NCI-H187 treated with DMSO at 0.1 percent for 48 hours (cell line): ENCODE data around the gene DCST2.
"Not testable (repeated sequence)": the region's sequence is repeated elsewhere in the genome, so short reads cannot be mapped to it uniquely, and the experiment has no call there.

ENCODE experiments used
- DNase-seq: peaks from one replicate; lab custom pipeline; 2025; lab: John Stamatoyannopoulos, UW

DCST2 gene

DNA sequence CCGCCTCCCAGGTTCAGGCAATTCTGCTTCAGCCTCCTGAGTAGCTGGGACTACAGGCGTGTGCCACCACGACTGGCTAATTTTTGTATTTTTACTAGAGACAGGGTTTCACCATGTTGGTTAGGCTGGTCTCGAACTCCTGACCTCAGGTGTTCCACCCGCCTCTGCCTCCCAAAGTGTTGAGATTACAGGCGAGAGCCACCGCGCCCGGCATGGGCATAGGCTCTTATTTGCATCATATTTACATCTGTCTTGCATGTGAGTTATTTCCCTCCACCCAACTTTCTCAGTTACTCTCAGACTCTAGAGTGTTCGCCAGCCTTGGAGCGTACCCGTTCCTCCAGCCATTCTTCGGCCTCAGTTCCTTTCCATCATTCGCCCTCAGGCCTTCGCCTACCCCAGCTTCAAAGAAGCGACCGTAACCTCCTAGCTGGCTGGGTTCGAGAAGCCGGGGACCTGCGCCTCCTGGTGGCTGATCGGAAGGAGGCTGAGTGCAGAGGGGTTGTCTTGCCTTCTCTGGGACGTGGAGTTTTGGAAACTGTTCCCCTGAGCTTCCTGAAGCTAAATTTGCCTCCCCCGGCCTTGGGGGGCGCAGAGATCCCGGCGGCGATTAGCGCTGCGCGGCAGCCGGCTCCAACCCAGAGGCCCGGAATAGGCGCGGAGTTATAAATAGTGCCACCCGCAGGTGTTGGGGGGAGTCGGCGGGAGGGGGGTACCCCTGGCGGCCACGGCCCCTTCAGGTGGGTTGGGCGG, 34.6 kb downstream of the DCST2 start:
- DNase-seq, result no peak

- no peak for DNase-seq
These were observed 35.3 kb downstream of the DCST2 start for GRCh38 chr1:154998201-154998780.

DNA sequence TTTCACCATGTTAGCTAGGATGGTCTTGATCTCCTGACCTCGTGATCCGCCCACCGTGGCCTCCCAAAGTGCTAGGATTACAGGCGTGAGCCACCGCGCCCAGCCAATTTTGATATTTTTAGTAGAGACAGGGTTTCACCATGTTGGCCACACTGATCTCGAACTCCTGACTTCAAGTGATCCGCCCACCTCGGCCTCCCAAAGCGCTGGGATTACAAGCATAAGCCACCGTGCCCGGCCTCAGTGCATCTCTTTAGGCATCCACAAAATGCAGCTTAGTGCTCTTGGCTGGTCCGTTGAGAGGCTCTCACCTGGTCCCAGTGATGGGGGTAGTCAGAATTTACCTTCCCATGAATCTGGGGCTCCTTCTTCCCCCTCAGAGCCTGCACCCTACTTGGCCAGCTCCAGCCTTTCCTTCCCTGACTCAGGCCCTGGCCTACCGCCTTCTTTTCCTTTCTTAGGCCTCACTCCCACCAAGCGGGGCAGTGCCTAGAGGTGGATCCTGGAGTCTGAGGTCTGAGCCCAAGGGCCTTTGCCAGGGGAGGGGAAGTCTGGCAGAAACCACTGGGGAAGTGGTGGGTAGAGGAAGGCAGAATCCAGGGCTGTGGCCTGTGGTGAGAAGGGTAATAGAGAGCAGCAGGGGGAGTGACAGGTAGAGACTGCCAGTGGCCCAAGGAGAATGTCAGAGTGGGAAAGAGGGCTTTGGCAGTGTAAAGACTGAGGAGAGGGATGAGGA, 36.4 kb downstream of the DCST2 start:
- no peak for DNase-seq

GRCh38 chr1:154995301-154995983, 38.1 kb downstream of the DCST2 start:
- DNase-seq, result not testable (repeated sequence)

DNA sequence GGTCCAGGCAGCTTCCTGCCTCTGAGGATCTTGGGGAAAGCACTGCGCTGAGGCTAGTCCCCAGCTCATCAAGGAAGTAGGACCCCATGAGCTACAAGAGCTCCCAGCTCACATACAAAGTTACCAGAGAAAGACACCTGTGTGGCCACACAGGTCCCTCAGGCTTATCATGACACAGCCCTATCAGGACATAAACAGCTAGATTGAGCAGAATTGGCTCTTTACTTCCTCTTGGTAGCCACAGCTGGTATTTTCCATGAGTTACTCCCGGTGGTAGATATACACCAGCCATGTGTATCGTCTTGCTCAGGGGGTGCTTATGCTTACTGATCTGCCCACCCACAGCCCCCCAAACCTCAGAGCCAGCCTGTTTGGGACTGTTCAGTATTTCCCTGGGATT, 39.0 kb downstream of the DCST2 start:
- no peak for DNase-seq

GRCh38 chr1:154994269-154994587, 39.4 kb downstream of the DCST2 start:
- DNase-seq, result no peak

DNA sequence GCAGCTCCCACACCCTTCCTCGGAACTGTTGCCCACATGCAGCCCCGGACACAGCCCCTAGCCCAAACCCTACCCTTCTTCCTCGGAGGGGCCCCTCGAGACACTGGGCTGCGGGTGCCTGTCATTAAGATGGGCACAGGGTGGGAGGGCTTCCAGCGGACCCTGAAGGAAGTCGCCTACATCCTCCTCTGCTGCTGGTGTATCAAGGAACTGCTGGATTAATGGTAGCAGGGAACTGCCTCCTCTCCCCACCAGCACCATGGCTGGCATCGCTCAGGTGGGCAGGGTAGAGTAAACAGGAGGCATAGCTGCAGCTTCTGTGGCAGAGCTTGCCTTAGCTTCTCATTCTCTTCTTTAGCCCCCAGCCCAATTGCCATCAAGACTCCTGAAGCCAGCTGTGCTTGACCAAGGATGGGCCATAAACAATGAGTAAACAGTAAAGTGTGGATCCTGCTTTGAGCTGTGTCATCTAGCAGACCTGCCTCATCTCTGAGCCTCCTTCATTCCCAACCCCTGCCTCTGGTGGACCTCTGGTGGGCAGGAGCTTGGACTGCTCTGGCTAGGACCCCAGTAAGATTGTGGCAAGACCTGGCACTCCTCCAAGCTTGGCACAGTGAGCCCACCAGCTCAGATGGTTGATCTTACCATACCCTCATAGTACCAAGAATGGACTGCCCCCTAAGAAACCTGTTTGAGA, 39.9 kb downstream of the DCST2 start, which contains the start of gene LENEP:
TSS of gene LENEP (plus strand) at position 15 of the 697 bp plus-strand sequence. CDS start at position 37, 22 bp downstream.
- no peak for DNase-seq

DNA sequence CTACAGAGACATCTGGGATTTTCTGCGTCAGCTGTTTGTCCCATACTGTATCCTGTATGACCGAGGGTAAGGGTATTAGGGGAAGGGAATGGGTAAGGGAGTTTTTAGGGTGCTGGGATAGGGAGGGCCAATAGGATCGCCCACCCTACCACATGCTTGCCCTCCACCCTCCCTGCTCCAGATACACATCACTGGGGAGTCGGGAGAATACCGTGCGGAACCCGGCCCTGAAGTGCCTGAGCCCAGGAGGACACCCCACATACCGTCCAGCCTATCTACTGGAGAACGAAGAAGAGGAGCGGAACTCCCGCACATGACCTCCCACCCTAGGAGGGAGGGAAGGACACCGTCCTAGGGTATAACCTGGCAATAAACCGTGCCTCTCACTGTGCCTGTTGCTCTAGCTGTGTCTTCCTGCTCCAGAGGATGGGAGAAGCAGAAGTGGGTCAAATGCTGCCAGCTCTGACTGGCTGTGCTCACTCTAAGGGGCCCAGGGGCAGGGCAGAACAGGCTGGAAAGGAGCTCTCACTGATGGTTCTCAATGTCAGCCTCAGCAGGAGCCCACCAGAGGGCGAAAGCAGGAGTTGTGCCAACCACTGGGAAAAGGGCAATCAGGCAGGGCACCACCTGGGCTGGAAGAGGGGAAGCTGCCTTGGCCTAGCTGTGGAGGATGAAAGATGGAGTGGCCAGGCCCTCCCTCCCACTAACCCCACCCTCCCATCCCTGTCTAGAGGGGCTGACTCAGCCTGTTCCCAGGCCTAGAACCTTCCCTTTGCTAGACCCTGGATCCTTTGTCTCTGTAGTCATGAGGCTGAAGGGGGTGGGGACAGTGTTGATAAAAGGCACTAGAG, 40.6 kb downstream of the DCST2 start:
- no peak for DNase-seq

GRCh38 chr1:154990276-154990675, 43.3 kb downstream of the DCST2 start:
- no peak for DNase-seq

GRCh38 chr1:154989195-154989860, 44.3 kb downstream of the DCST2 start:
- no peak for DNase-seq

DNA sequence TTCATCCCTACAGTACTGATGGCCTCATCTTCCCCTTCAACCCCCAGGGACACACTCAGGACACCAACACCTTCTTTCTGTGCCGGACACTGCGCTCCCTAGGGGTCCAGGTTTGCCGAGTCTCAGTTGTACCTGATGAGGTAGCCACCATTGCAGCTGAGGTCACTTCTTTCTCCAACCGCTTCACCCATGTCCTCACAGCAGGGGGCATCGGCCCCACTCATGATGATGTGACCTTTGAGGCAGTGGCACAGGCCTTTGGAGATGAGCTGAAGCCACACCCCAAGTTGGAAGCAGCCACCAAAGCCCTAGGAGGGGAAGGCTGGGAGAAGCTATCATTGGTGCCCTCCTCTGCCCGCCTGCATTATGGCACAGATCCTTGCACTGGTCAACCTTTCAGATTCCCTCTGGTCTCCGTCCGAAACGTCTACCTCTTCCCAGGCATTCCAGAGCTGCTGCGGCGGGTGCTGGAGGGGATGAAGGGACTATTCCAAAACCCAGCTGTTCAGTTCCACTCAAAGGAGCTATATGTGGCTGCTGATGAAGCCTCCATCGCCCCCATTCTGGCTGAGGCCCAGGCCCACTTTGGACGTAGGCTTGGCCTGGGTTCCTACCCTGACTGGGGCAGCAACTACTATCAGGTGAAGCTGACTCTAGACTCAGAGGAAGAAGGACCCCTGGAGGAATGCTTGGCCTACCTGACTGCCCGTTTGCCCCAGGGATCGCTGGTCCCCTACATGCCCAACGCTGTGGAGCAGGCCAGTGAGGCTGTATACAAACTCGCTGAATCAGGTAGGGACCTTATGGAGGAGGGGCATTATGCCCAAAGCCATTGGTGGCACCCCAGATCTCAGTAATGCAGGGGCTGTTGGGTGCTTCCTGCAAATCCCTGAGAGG, 45.3 kb downstream of the DCST2 start:
- DNase-seq, result no peak

DNA sequence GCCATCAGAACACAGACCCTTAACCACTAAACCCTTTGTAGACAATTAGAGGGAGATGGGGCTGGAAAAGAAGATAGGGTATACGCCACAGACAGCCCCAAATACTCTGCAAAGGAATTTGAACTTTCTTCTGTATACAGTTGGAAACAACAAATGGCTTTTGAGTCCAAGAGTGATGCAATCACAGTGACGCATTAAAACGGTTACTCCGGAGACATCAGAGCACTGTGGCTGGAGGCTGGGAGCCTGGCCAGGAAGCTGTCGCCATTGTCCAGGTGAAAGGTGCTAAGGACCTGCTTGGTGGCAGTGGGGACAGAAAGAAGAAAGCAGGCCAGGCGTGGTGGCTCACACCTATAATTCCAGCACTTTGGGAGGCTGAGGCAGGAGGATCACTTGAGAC, 46.3 kb downstream of the DCST2 start:
- DNase-seq, result no peak

DNA sequence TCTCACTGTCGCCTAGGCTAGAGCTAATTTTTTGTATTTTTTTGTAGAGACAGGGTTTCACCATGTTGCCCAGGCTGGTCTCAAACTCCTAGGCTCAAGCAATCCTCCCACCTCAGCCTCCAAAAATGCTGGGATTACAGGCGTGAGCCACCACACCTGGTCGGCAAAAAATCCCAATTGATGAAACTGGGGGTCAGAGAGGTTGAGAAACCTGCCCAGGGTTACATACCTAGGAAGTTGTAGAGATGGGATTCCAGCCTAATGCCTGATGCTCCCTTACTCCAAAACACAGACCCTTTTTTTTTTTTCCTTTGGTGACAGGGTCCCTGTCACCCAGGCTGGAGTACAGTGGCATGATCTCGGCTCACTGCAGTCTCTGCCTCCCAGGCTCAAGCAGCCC, 46.8 kb downstream of the DCST2 start:
- DNase-seq, result not testable (repeated sequence)

DNA sequence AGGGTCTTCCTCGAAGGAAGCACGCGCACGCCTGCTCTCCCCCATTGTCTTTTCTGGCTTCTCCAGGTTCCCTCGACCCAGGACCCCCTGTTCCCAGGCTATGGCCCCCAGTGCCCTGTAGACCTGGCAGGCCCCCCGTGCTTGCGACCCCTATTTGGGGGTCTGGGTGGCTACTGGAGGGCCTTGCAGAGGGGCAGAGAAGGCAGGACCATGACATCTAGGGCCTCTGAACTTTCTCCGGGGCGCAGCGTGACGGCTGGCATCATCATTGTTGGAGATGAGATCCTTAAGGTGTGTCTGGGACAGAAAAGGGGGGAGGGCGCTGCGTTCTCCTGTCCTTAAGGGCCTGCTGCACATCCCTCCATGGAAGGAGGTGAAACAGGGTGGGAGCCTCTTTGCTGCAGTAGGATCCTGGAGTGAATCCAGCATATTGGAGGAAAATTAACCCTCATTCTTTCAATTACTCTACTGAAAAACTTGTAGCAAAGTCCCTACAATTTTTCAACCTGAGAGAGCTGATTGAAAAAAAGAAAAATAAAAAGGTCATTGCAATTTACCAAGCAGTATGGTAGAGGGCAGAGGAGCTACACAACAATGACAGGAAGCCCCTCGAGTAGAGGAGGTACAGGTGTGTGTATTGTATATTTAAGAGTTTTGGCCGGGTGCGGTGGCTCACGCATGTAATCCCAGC, 49.7 kb downstream of the DCST2 start:
- no peak for DNase-seq

- peak; percentile 100 for DNase-seq
These were observed 50.5 kb downstream of the DCST2 start, which contains the start of gene FLAD1 for GRCh38 chr1:154982897-154983648. Gene FLAD1, plus strand, starts transcription at chr1:154983344. Its CDS starts 351 bp downstream, at chr1:154983695.

- no peak for DNase-seq
These were observed 51.2 kb downstream of the DCST2 start for GRCh38 chr1:154982341-154982740.

- no peak for DNase-seq
These were observed 55.2 kb downstream of the DCST2 start for GRCh38 chr1:154978360-154978759.

- DNase-seq, result not testable (repeated sequence)
These were observed 55.8 kb downstream of the DCST2 start for GRCh38 chr1:154977762-154978161.
